ENCODE measurements around the gene LTBP1. TPM values are rescaled to one million over a fixed set of nuclear protein-coding genes. Genes with fewer than 3 reads are reported as not detected.

The LTBP1 gene
- total RNA-seq, 3 donors from 2014 or later (not counting 1 experiment from before 2014, with no cell fraction given), result 1.7 to 4.7 (median 3.5) TPM

- Mint-ChIP-seq H3K36me3 (no peaks in the 10 kb centered on the region), H3K4me3 (no peak overlapping the region), H3K4me1 (no peaks in the 10 kb centered on the region), H3K27ac (no peak overlapping the region), H3K27me3 (ENCODE audit: low read depth in 2 of 2) (peaks cover 0 to 2% of the 10 kb centered on the region in 2 donors), H3K9me3 (no peaks in the 10 kb centered on the region)
- intact Hi-C loops (cut with micrococcal nuclease), result no loop called here
- no peaks in the 10 kb centered on the region for H3K27me3 ChIP-seq (ENCODE audit: control insufficient read depth, insufficient read depth, low read length)
- 80% methylated on average over 2 of the region's 2 CpGs for WGBS (ENCODE audit: insufficient coverage)
- TF ChIP-seq, protein P1, sequence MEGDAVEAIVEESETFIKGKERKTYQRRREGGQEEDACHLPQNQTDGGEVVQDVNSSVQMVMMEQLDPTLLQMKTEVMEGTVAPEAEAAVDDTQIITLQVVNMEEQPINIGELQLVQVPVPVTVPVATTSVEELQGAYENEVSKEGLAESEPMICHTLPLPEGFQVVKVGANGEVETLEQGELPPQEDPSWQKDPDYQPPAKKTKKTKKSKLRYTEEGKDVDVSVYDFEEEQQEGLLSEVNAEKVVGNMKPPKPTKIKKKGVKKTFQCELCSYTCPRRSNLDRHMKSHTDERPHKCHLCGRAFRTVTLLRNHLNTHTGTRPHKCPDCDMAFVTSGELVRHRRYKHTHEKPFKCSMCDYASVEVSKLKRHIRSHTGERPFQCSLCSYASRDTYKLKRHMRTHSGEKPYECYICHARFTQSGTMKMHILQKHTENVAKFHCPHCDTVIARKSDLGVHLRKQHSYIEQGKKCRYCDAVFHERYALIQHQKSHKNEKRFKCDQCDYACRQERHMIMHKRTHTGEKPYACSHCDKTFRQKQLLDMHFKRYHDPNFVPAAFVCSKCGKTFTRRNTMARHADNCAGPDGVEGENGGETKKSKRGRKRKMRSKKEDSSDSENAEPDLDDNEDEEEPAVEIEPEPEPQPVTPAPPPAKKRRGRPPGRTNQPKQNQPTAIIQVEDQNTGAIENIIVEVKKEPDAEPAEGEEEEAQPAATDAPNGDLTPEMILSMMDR (IDR thresholded peaks at IDR 0.05), result no peak
- H3K9me3 ChIP-seq (ENCODE audit: control insufficient read depth, insufficient read depth, low read length), result no peaks in the 10 kb centered on the region
- DNase-seq, result no peak
- H3K4me1 ChIP-seq (ENCODE audit: control insufficient read depth, insufficient read depth, low read length), result no peaks in the 10 kb centered on the region
- no peak for ATAC-seq
- H3K27ac ChIP-seq (ENCODE audit: low read length), result no peak overlapping the region
- H3K4me3 ChIP-seq (ENCODE audit: low read length), result no peak overlapping the region
- no peaks in the 10 kb centered on the region for H3K36me3 ChIP-seq (ENCODE audit: control insufficient read depth, insufficient read depth, low read length)
Observed at GRCh38 chr2:33408109-33408508, 461.4 kb downstream of the LTBP1 start.

DNA sequence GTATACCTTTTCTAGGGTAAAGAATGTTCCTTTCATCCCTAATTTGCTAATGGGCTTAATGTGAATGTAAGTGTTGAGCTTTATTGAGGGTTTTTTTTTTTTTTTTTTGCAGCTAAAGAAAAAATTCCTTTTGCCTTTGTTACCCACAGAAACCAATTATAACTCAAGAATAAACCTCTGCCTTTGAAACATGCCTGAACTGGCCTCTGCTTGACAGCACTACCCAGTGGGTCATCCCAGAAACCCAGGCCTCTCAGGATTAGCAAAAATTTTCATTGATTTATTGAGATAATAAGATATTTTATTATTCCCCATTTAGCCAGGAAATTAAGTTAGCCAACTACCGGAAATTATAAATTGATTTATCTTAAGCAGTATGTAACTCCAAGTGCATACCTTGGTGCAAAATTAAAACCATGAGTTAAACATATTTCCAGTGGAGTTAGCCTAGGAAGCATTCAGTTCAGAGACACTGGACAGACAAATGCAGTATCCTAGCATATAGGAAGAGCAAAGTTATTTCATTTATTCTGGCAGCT lies 462.7 kb downstream of the LTBP1 start:
- ATAC-seq (no peak), DNase-seq (no peak)
- Mint-ChIP-seq H3K27ac (no peak overlapping the region), H3K4me1 (no peaks in the 10 kb centered on the region), H3K4me3 (no peak overlapping the region), H3K27me3 (ENCODE audit: low read depth in 2 of 2) (peaks cover 0 to 3% of the 10 kb centered on the region in 2 donors), H3K36me3 (no peaks in the 10 kb centered on the region), H3K9me3 (no peaks in the 10 kb centered on the region)
- Histone ChIP-seq H3K27me3 (ENCODE audit: control insufficient read depth, insufficient read depth, low read length) (no peaks in the 10 kb centered on the region), H3K4me1 (ENCODE audit: control insufficient read depth, insufficient read depth, low read length) (no peaks in the 10 kb centered on the region), H3K36me3 (ENCODE audit: control insufficient read depth, insufficient read depth, low read length) (no peaks in the 10 kb centered on the region), H3K27ac (ENCODE audit: low read length) (no peak overlapping the region), H3K9me3 (ENCODE audit: control insufficient read depth, insufficient read depth, low read length) (no peaks in the 10 kb centered on the region), H3K4me3 (ENCODE audit: low read length) (no peak overlapping the region)
- WGBS (ENCODE audit: insufficient coverage), result 89% methylated on average over 1 of the region's 1 CpG
- TF ChIP-seq, protein P1 (IDR thresholded peaks at IDR 0.05), result no peak
- intact Hi-C loops (cut with micrococcal nuclease), result no loop called here

DNA sequence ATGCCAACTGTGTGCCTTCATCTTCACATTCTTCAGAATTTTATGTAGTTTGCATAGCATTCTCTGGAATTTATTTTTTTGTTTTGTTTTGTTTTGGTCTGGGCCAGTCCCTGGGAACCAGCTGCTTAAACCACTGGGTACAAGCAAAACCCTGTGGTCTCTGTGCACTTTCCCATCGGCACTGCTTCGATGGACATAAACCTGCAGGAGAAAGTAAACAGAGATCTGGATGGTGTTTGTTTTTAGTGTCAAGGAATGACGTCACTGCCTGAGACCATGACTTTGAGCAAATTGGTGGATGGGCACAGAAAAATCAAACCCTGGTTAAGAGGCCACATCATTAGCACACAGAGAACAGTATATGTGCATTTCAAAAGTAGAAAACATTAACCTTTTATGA lies 465.0 kb downstream of the LTBP1 start:
- Histone ChIP-seq H3K27ac (ENCODE audit: low read length) (no peak overlapping the region), H3K4me1 (ENCODE audit: control insufficient read depth, insufficient read depth, low read length) (no peaks in the 10 kb centered on the region), H3K9me3 (ENCODE audit: control insufficient read depth, insufficient read depth, low read length) (no peaks in the 10 kb centered on the region), H3K27me3 (ENCODE audit: control insufficient read depth, insufficient read depth, low read length) (no peaks in the 10 kb centered on the region), H3K4me3 (ENCODE audit: low read length) (no peak overlapping the region), H3K36me3 (ENCODE audit: control insufficient read depth, insufficient read depth, low read length) (no peaks in the 10 kb centered on the region)
- Mint-ChIP-seq H3K4me1 (no peaks in the 10 kb centered on the region), H3K9me3 (no peaks in the 10 kb centered on the region), H3K27me3 (ENCODE audit: low read depth in 2 of 2) (peaks cover 0 to 7% of the 10 kb centered on the region in 2 donors), H3K4me3 (no peak overlapping the region), H3K36me3 (no peaks in the 10 kb centered on the region), H3K27ac (no peak overlapping the region)
- ATAC-seq (no peak), DNase-seq (no peak)
- TF ChIP-seq, protein P1 (IDR thresholded peaks at IDR 0.05), result no peak
- WGBS (ENCODE audit: insufficient coverage), result 88% methylated on average over 3 of the region's 3 CpGs
- intact Hi-C loops (cut with micrococcal nuclease), result no loop called here

DNA sequence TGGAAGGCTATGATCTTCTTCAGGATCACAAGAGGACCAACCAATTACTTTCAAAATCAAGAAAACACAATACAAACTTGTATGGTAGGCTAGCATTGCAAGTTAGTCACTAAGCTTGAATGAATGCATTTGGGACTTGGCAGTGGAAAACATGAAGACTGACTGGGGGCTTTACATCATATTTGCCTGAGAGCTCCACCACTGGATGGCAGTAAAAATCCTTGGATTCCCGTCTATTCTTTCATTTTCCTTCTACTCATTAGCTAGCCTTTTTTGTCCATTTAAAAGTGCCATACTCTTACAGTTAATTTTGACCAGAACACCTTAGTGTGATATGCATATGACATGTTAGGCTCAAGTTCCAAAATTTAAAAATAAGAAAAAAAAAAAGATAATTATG lies 466.2 kb downstream of the LTBP1 start:
- no peak for ATAC-seq
- H3K27ac ChIP-seq (ENCODE audit: low read length), result no peak overlapping the region
- Mint-ChIP-seq H3K4me1 (no peaks in the 10 kb centered on the region), H3K36me3 (no peaks in the 10 kb centered on the region), H3K9me3 (no peaks in the 10 kb centered on the region), H3K27ac (no peak overlapping the region), H3K4me3 (no peak overlapping the region), H3K27me3 (ENCODE audit: low read depth in 2 of 2) (peaks cover 0 to 8% of the 10 kb centered on the region in 2 donors)
- TF ChIP-seq, protein P1 (IDR thresholded peaks at IDR 0.05), result no peak
- intact Hi-C loops (cut with micrococcal nuclease), result no loop called here
- WGBS (ENCODE audit: insufficient coverage), result no CpG with 5 or more reads among the region's 1 CpG
- peak in 1 of 2 donors; percentile 5 for DNase-seq
- no peaks in the 10 kb centered on the region for H3K9me3 ChIP-seq (ENCODE audit: control insufficient read depth, insufficient read depth, low read length)
- H3K36me3 ChIP-seq (ENCODE audit: control insufficient read depth, insufficient read depth, low read length), result no peaks in the 10 kb centered on the region
- H3K4me3 ChIP-seq (ENCODE audit: low read length), result no peak overlapping the region
- H3K4me1 ChIP-seq (ENCODE audit: control insufficient read depth, insufficient read depth, low read length), result no peaks in the 10 kb centered on the region
- H3K27me3 ChIP-seq (ENCODE audit: control insufficient read depth, insufficient read depth, low read length), result no peaks in the 10 kb centered on the region

All from natural killer cell (primary cell).